Testis (tissue), 3 donors: ENCODE measurements around the gene ACTA1. TPM values are rescaled to one million over a fixed set of nuclear protein-coding genes. Genes with fewer than 3 reads are reported as not detected.
"Not testable (repeated sequence)": the region's sequence is repeated elsewhere in the genome, so short reads cannot be mapped to it uniquely, and the experiment has no call there.

Experiments
- DNase-seq: peaks from one replicate; pipeline ENCODE4 v3.0.0-alpha.2; 2019
- H3K27ac ChIP-seq, 2 donors: fragments of 200-600 bp; sonication (generic); one replicate each; pipeline ENCODE4 v1.5.1; 2019
- H3K27me3 ChIP-seq: fragments of 200-600 bp; sonication (generic); one replicate; pipeline ENCODE4 v1.5.1; 2019
- H3K36me3 ChIP-seq: fragments of 200-600 bp; sonication (generic); one replicate; pipeline ENCODE4 v1.5.1; 2017; ENCODE audit warnings: low read depth; ENCODE audit errors: missing control alignments
- H3K4me1 ChIP-seq: fragments of 200-600 bp; sonication (generic); one replicate; pipeline ENCODE4 v1.5.1; 2019
- H3K4me3 ChIP-seq, 2 donors: fragments of 200-600 bp; sonication (generic); one replicate each; pipeline ENCODE4 v1.5.1; 2017 to 2019
- H3K9me3 ChIP-seq: fragments of 200-600 bp; sonication (generic); one replicate; pipeline ENCODE4 v1.5.1; 2017
- CTCF ChIP-seq, 3 experiments: fragments of 450-650 bp in 2 of 3; fragments of 200-600 bp in 1 of 3; sonication (generic) in 1 of 3; IDR thresholded peaks; one replicate each; pipeline ENCODE4 v1.5.1; 2016 to 2019; ENCODE audit warnings: antibody characterized with exemption in 3 of 3, mild to moderate bottlenecking in 2 of 3, moderate library complexity in 1 of 3
- POLR2A ChIP-seq: fragments of 450-650 bp; IDR thresholded peaks from one replicate; pipeline ENCODE4 v1.6.1; 2017; ENCODE audit warnings: antibody characterized with exemption, mild to moderate bottlenecking, moderate library complexity
- WGBS, 2 donors: methylation state at CpG; one replicate each; pipeline ENCODE4 v1.1.5; 2018; 5-methylcytosine and 5-hydroxymethylcytosine counted together
- intact Hi-C: fragments of 100-400 bp; cut with DNase I; formaldehyde crosslinking; loops from one replicate; pipeline ENCODE4 v1.15.1; 2023; ENCODE audit warnings: low total_unique reads
- polyA plus RNA-seq: library from polyadenylated mRNA; stranded (reverse); fragments of 350-450 nt; fragmentation: Illumina TruSeq; extraction: RNeasy Lipid Tissue Mini Kit (QIAGEN cat#74804); gene quantifications from one replicate; pipeline ENCODE4 v1.2.3, GENCODE V29; 2014; ENCODE audit warnings: low read depth, low replicate concordance; ENCODE audit not compliant: insufficient read depth
- total RNA-seq, 2 donors: library from RNA; depleted of rRNA; stranded (reverse); fragments of >200 nt; gene quantifications; one replicate each; pipeline ENCODE4 v1.2.3, GENCODE V29; 2016

ACTA1 gene
- total and polyA plus RNA-seq, 3 donors from 2014 or later: 0.94 to 136 (median 1.2) TPM

GRCh38 chr1:229478852-229479251, 45.0 kb upstream of the ACTA1 start:
- intact Hi-C loops: no loop called here
- H3K36me3 ChIP-seq: no peaks in the 10 kb centered on the region

GRCh38 chr1:229475859-229476258, 42.0 kb upstream of the ACTA1 start:
- H3K27ac ChIP-seq, intact Hi-C loops, H3K4me1 ChIP-seq, DNase-seq, H3K27me3 ChIP-seq, H3K9me3 ChIP-seq, H3K36me3 ChIP-seq, H3K4me3 ChIP-seq: not testable (repeated sequence)
- 87 to 91% methylated on average over 13 of the region's 13 CpGs for WGBS, 2 donors

More at GRCh38 chr1:229478852-229479251, 45.0 kb upstream of the ACTA1 start:
- WGBS, 2 donors: 97 to 100% methylated on average over 1 of the region's 1 CpG
- no peak overlapping the region for H3K27ac ChIP-seq
- TF ChIP-seq POLR2A: no peak
- TF ChIP-seq CTCF (IDR thresholded peaks at IDR 0.05): no peak
- H3K4me1 ChIP-seq: no peaks in the 10 kb centered on the region
- H3K4me3 ChIP-seq: no peak overlapping the region
- no peak for DNase-seq
- no peaks in the 10 kb centered on the region for H3K27me3 ChIP-seq
- H3K9me3 ChIP-seq: no peaks in the 10 kb centered on the region

- no peak overlapping the region for H3K4me3 ChIP-seq
- H3K4me1 ChIP-seq: no peaks in the 10 kb centered on the region
- no peaks in the 10 kb centered on the region for H3K36me3 ChIP-seq
- no peak overlapping the region for H3K27ac ChIP-seq
- H3K27me3 ChIP-seq: no peaks in the 10 kb centered on the region
- H3K9me3 ChIP-seq: no peaks in the 10 kb centered on the region
- DNase-seq: no peak
- TF ChIP-seq CTCF (IDR thresholded peaks at IDR 0.05) (no peak), POLR2A (no peak)
- WGBS, 2 donors: 93 to 96% methylated on average over 2 of the region's 2 CpGs
- intact Hi-C loops: no loop called here
These were observed 40.6 kb upstream of the ACTA1 start for GRCh38 chr1:229474509-229474908.

GRCh38 chr1:229471175-229471574, 37.3 kb upstream of the ACTA1 start:
- Histone ChIP-seq H3K4me3 (no peak overlapping the region), H3K36me3 (no peaks in the 10 kb centered on the region)
- 96 to 98% methylated on average over 3 of the region's 3 CpGs for WGBS, 2 donors

GRCh38 chr1:229470406-229471043, 36.6 kb upstream of the ACTA1 start:
- no peak for DNase-seq
- intact Hi-C loops: no loop called here
- Histone ChIP-seq H3K27me3 (no peaks in the 10 kb centered on the region), H3K4me3 (no peak overlapping the region), H3K4me1 (no peaks in the 10 kb centered on the region), H3K9me3 (no peaks in the 10 kb centered on the region), H3K27ac (no peak overlapping the region), H3K36me3 (no peaks in the 10 kb centered on the region)
- 89 to 90% methylated on average over 8 of the region's 8 CpGs for WGBS, 2 donors
- TF ChIP-seq CTCF (IDR thresholded peaks at IDR 0.05): no peak
- TF ChIP-seq POLR2A: no peak

More at GRCh38 chr1:229471175-229471574, 37.3 kb upstream of the ACTA1 start:
- intact Hi-C loops: no loop called here
- no peak for DNase-seq
- Histone ChIP-seq H3K4me1 (no peaks in the 10 kb centered on the region), H3K27me3 (no peaks in the 10 kb centered on the region), H3K9me3 (no peaks in the 10 kb centered on the region), H3K27ac (no peak overlapping the region)
- TF ChIP-seq POLR2A: no peak
- TF ChIP-seq CTCF (IDR thresholded peaks at IDR 0.05): no peak
